ENCODE measurements around the gene PRSS33.

DNA sequence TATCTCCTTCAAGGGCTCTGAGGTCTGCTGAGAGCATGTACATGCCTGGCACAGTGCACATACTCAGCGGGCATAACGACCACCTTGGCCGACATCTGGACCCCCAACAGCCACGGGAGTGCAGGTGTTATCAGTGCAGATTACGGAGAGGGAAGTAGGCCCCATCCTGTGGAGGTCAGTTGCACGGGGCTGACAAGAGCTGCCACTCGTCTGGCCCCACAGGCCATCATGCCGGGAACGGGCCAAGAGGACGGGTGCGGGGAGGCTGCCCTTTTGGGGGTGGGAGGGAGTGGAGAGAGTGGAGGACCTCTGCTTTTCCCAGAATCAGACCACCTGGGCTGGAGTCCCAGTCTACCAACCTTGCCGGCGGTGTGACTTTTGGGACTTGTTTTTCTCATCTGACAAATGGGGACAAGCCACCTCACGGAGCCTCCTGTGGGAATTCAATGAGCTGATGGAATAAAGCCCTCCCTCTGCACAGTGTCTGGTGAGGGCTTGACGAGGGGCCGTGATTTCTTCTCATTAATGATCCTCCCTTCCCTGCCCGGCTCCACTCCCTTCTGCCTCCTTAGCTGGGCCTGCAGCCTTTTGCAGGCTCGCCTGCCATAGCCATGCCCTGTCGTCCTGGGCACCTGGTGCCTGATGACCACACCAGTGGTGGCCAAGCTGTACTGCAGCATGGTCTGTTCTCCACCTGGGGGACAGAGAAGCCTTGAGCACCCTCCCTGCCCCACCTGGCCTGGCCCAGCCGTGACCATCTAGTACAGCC, 4.6 kb downstream of the PRSS33 start:
- TF ChIP-seq CTCF (IDR thresholded peaks at IDR 0.05) = no peak
- no peak for TF ChIP-seq POLR2A (IDR thresholded peaks at IDR 0.05)
